22Rv1 (cell line): ENCODE measurements around the gene COX7A2.

Source experiments
- CTCF ChIP-seq: fragments of 450-650 bp; IDR thresholded peaks from 2 replicates; pipeline ENCODE4 v1.5.1; 2017; ENCODE audit warnings: mild to moderate bottlenecking
- ZFX ChIP-seq: fragments of 450-650 bp; IDR thresholded peaks from 2 replicates; pipeline ENCODE4 v1.6.1; 2017; ENCODE audit warnings: antibody characterized with exemption, borderline replicate concordance

GRCh38 chr6:75188221-75188925 is 55.2 kb downstream of the COX7A2 start:
- no peak for TF ChIP-seq CTCF
- no peak for TF ChIP-seq ZFX
